Activated CD4-positive, CD25-positive, alpha-beta regulatory T cell treated with anti-CD3 and anti-CD28 coated beads, Interleukin-2, amount 50 U/mL, for 24 hours (primary cell): Measurements from ENCODE around the gene CD72.
"Not testable (repeated sequence)": the region's sequence is repeated elsewhere in the genome, so short reads cannot be mapped to it uniquely, and the experiment has no call there.

Experiments
- ATAC-seq, 2 donors: fragments of 150-1000 bp; cut with Tn5 transposase; one replicate each; pipeline ENCODE4 v1.10.0; 2021; ENCODE audit warnings: mild to moderate bottlenecking in 1 of 2, moderate library complexity in 1 of 2

The CD72 gene

GRCh38 chr9:35583521-35583920, 34.7 kb downstream of the CD72 start:
- ATAC-seq = not testable (repeated sequence)

DNA sequence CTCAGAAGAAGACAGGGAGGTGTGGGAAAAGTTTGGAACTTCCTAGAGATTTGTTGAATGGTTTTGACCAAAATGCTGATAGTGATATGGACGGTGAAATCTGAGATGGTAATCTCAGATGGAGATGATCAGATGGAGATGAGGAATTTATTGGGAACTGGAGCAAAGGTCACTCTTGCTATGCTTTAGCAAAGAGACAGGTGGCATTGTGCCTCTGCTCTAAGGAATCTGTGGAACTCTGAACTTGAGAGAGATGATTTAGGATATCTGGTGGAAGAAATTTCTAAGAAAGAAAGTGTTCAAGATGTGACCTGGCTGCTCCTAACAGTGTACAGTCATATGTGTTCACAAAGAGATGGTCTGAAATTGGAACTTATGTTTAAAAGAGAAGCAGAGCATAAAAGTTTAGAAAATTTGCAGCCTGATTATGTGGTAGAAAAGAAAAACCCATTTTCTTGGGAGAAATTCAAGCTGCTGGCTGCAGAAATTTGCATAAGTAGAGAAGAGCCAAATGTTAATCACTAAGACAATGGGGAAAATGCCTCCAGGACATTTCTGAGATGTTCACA, 38.5 kb downstream of the CD72 start:
- ATAC-seq = not testable (repeated sequence)

GRCh38 chr9:35579130-35579529, 39.1 kb downstream of the CD72 start:
- peak; percentile 95 to 96 for ATAC-seq

GRCh38 chr9:35577486-35577885, 40.7 kb downstream of the CD72 start:
- no peak for ATAC-seq

DNA sequence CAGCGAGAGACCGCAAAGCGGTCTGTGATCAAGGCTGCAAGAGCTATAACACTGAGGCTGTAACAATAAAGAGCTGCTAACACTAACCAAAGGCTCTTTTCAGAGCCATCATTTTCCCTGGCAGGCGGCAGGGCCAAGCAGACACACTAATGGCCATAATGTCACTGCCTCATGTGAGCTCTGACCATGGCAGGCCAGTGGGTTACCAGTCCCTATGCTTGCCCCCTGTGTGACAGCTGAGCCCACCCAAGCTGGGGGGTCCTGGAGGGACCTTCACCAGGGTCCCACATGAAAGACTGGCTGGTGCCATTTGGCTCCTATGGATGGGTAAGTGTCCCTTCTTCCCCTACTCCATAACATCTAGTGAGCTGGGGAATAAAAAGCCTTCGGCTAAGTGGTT, 42.7 kb downstream of the CD72 start:
- no peak for ATAC-seq

DNA sequence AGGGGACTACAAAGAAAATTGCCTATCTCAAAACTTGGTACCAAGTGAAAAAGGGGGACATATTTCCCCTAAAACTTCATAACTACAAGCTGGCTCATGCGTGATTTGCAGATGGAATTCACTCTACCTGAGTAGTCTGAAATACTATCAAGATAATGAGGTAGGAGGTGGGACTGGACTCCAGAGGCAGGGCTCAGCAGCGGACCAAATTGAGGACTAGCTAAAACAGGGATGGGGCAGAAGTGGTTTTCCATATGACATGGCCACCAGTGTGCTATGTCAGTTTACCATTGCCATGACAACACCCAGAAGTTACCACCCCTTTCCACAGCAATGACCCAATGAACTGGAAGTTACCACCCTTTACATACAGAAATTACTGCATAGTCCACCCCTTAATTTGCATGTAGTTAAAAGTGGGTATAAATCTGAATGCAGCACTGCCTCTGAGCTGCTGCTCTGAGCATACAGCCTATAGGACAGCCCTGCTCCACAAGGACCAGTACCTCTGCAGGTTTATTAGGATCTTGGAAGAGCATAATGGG, 43.6 kb downstream of the CD72 start:
- no peak for ATAC-seq

DNA sequence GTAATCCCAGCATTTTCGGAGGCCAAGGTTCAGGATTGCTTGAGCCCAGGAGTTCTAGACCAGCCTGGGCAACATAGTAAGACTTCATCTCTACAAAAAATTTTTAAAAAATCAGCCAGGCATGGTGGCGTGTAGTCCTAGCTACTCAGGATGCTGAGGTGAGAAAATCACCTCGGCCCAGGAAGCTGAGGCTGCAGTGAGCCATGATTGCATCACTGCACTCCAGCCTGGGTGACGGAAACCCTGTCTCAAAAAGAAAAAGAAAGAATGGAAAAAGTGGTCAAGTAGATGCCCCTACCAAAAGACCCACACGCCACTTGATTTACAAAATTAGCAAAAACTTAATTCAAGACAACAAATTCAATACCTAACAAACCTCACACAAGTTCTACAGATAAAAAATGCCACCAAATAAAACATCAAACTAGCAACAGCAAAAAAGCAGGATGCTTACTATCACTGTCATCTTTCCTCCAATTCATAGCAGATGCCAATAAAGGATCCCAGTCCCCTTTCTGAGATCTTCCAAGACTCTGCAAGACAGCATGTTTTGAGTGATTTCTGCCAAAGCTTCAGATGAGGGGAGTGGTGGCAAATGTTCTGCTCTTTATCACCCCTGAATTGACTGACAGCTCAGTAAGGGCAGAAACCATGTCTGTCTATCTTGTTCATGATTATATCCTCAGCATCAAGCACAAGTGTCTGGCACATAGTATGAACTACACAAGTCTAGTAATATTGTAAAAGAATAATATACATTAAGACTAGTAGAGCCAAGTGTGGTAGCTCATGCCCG, 47.3 kb downstream of the CD72 start:
- ATAC-seq = peak; percentile 88 to 91

DNA sequence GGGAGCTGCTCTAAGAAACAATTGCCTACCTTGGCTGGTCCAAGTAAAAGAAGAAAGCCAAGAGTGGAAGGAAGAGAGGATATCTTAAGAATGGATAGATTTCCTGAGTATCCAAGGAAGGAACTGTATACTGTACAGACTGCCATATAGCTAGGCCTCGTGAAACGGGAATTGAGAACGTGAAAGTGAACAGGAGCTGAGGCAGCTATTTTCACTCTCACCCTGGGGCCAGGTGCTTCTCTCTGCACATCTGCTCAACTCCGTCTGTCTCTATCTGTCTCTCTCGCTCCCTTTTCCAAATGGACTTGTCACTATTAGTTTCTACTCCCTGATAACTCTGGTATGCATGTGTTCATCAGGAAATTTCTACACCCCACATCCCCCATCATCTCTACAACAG, 49.0 kb downstream of the CD72 start:
- ATAC-seq = no peak

DNA sequence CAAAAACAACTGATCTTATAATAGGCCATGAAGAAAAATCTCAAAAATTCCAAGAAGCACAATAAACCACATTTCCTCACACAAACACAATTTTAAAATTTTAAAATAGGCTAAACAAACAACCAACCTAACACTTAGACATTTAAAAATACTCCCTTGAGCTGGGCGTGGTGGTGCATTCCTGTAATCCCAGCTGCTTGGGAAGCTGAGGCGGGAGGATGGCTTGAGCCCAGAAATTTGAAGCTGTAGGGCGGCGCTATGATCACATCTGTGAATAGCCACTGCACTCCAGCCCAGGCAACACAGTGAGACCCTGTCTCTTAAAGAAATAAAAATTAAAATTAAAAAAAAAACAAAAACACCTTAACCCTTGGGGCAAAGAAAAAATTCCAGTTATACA, 50.0 kb downstream of the CD72 start:
- ATAC-seq = no peak

- ATAC-seq = no peak
These were observed 51.8 kb downstream of the CD72 start for GRCh38 chr9:35566417-35566816.

DNA sequence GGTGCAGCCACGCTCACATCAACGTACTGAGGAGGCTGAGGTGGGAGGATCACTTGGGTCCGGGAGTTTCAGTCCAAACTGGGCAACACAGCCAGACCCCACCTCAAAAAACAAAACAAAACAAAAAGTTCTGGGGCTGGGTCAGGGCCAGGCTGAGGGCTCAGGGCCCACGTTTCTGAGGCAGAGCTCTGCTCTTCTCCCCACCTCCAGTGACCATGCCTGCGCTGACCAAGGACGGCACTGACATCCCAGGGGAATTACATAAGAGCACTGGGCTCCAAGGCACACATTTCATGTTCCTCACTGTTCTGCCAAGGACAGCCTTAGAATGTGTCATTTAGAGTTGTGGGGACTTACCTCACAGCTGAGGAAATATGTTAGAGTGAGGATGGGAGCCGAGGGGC, 53.6 kb downstream of the CD72 start:
- ATAC-seq = no peak

DNA sequence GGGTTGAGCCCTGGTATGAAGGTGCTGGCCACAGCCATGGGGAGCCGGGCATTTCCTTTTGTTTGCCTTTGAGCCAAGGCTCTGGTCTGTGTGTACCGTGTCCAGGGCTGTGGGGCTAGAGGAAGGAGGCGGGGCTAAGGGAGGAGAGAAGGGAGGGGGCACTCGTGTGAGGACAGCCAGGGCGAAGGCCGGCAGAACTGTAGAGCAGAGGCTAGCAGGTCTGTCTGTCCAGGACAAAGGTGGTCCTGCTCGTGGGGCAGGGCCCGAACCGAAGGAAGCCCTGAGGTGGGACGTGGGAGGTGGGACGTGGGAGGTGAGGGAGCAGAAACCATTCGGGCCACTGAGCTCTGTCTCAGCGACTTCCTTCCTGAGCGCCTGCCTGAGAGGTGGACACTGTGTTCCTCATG, 54.4 kb downstream of the CD72 start:
- ATAC-seq = no peak

DNA sequence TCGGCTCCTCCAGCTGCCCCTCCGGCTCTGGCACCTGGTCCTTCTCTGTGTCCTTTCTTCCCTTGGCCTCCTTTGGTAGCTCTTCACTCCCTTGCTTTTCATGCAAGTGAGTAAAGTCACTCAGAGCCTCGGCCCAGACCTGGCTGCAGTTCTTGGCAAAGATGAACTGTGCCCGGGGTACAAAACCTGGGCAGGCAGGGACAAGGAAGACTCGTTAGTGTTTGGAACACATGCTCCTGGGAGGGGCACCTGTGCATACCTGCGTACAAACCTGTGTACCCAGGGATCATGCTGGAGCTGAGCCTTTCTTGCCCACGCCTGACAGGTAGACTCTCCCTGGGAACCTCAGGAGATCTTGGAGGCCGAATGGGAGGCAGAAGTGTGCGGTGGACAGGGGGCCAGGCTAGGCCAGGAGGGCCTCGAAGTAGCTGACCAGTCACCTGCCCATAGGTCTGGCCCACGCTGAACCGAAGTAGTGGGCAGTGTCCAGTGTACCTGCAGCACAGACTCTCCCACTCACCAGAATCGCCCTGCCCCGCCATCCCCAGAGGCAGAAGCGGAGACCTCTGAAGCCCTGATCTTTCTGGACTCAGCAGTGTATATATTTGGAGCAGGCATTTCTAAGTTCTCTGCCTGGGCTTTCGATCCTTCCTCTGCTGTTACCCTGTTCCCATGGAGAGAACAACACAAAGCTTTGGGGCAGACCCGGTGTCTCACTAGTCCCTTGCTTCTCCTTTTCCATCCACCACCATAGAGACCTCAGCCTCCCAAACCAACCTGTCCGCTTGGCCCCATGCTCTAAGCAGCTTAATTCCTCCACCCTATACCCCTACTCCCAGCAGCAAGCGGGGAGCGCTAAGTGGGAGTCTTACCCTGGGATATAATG, 55.1 kb downstream of the CD72 start:
- no peak for ATAC-seq

DNA sequence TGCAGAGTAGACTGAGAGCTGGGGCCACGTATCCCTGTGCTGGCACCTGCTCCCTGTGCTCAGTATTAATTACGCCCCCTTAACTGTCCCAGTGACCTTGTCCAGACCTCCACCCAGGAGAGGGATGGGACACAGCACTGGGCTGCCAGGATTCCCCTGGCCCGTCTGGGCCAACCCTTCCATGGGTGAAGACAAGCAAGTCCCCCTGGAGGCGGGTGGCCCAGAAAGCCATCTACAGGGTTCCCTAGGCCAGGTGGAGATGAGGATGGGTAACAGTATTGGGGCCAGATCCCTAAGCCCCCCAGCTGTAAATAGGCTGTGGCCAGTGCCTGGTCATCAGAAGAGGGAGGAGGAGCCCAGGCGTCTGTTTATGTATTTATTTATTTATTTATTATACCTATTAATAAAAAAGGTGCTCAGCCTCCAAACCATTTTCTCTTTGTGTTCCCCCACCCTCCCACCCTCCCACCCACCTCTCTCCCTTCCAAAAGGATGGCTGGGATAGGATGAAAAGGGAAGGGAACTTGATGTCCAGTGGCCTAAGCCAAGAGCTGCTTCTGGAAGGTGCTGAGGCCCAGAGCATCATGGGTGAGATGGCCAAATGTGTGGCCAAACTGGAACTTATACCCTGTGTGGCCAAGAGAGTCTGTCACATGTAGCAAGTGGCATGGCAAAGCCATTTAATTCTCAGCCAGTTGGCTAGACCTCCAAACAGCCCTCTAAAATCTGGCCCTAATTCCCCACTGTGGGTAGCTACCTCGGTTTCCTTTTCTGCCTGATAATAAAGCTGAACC, 56.5 kb downstream of the CD72 start:
- ATAC-seq = no peak

DNA sequence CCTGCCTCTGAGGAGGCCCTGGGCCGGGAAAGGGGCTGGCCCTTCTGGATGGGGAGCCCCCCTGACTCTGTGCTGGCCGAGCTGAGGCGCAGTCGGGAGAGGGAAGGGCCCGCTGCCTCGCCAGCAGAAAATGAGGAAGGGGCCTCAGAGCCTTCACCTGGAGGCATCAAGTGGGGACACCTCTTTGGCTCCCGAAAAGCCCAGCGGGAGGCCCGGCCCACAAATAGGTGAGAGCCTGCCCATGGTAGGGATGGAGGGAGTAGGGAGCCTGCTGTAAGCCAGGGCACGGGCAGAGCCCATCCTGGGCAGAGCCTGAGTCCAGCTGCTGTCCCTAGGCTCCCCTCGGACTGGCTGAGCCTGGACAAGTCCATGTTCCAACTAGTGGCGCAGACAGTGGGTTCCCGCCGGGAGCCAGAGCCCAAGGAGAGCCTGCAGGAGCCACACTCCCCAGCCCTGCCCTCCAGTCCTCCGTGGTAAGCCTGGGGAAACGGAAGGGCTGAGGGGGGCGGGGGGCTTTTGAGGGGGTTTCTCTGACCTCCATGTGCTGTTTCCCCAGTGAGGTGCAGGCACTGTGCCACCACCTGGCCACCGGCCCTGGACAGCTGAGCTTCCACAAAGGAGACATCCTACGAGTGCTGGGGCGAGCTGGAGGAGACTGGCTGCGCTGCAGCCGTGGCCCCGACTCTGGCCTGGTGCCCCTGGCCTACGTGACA, 57.4 kb downstream of the CD72 start:
- ATAC-seq = no peak
